HG03095 (cell line): ENCODE measurements around the gene FRS2.

ENCODE experiments used
- ATAC-seq: cut with Tn5 transposase; IDR thresholded peaks from one replicate; pipeline ENCODE4 v1.9.1; 2021; ENCODE audit warnings: moderate library complexity; ENCODE audit not compliant: unreplicated experiment

The FRS2 gene

DNA sequence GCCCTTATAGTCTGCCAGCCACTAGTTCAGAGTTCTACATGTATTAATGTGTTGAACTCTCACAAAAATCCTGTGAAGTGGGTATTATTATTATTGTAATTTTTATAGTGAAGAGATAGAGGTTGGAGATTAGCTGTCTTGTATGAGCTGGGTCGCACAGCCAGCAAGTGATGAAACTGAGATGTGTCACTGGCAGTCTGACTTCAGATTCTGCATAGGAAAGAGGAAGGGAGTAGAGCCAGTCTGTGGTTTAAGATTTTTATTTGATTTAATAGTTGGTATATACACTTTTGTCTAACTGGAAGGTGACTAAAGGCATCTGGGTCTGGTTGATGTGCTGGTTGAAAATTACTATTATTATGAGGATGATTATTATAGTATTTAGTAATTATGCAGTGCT lies 5.8 kb upstream of the FRS2 start:
- no peak for ATAC-seq

DNA sequence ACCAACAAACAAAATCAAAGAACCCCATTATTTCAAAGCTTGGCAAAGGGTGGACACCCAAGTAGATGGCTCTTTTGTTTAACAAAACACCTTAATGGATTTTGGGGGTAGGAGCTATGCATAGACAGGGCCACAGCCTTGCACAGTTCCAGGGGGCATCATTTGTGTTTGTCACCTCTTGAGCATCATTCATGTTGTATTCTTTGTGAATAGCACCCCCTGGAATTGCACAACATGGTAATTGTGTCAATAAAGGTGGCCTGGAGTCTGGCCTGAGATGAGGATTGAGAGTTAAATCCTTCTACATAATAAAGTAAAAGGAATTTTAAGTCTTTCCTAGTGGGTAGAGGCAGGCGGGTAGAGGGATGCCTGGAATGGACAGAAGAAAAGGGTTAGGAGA lies 3.3 kb upstream of the FRS2 start:
- ATAC-seq: no peak

DNA sequence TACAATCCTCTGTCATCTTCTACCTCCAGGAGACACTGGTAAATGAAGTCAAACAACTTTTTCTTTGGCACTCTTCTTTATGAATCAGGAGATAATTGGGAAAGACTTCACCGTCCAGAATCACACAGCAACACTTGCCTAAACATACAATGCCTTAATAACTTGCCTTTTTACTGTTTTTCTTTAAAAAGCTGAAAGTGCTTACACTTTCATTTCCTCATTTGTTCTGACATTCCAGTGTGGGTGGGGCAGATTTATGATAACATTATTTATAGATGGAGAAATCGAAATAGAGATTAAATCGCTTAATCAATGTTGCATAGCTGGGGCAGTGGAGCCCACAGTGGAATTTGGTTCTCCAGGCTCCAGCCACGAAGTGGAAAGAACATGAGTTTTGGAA lies 2.8 kb upstream of the FRS2 start:
- no peak for ATAC-seq

DNA sequence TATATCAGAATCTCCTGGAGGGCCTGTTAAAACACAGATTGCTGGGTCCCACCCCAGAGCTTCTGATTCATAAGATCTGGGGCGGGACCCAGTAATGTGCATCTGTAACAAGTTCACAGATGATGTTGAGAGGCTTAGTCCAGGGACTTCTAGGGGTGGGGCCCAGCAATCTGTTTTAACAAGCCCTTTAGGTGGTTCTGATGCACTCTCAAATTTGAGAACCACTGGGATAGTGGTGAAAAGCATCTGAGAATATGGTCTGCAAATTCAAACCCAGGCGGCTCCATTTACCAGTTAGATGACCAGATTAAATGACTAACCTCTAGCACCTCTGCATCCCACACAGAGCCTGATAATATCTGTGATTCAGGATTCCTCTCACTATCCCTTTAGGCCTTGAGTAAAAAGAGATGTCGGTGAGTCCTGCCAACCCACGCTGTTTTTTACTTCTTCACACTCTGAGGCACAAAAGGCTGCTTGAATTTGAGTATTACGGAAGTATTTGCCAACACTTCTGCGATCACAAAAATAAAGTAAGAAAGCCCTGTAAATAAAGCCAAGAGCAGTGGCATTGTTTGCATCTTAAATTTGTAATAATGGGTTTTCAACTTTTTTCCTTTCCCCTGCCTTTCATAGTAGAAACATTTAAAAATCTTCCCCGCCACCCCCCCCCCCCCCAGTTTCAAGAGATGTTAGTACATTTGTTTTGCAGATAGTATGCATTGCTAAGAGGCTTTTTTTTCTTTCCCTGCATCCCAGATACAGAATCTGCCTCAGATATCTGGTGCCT lies 1.8 kb upstream of the FRS2 start:
- ATAC-seq: no peak

- ATAC-seq: peak; percentile 6
Observed at GRCh38 chr12:69469854-69470188, 367 bp upstream of the FRS2 start.

GRCh38 chr12:69471076-69471430 lies 865 bp downstream of the FRS2 start:
- no peak for ATAC-seq

GRCh38 chr12:69471667-69472385 lies 1.6 kb downstream of the FRS2 start:
- no peak for ATAC-seq

GRCh38 chr12:69473262-69473661 lies 3.1 kb downstream of the FRS2 start:
- ATAC-seq: no peak

DNA sequence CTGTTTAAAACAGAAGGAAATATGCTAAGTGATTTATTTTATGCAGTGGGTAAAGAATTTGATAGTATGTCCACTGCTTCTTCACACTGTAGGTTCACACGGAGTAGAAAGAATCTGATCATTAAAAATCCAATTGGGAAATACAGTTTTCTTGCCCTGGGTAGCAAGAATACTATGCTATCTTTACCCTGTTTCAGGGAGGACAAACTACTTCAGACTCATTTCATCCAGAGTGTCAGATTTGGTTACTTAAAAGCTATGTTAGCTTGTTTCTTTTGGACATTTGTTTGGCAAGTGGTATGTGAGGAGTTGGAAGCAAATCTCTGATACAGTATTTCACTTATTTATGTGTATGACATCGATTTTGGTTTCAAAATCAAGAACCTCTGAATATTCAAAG lies 4.3 kb downstream of the FRS2 start:
- ATAC-seq: no peak

DNA sequence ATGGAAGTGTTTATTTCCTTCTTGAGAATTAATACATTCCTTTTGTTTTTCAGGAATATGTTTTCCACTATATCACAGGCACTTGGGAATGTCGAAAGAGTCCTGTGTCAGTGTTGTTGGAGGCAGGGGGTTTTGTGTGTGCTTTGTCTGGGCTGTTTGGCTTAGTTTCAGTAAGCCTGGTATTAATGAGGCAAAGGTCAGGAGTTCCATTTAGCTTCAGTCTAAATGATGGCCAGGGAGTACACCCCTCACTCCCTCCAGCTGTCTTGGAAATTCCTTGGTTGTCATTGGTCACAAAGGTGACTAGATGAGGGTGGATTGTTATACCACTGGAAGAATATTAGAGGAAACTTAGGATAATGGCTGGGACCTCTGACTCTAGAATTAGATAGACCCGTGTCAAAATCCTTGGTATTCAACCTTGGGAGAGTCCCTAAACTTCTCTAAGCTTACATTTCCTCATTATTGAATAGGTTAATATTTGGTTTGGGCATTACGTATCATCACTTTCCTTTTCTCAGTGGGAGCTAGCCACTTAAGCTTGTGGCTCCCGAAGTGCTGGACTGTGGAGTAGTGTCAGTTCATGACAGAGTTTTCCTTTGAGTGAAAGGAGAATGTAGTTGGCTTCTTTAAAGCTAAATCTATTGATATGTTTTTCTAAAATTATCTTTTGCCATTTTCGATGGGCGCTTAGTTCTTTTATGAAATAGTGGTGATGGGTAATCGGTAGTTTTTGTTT lies 5.2 kb downstream of the FRS2 start:
- ATAC-seq: no peak

GRCh38 chr12:69476276-69477017 lies 6.3 kb downstream of the FRS2 start:
- ATAC-seq: no peak

- ATAC-seq: no peak
Observed at GRCh38 chr12:69479675-69480074, 9.5 kb downstream of the FRS2 start.

- ATAC-seq: no peak
Observed at GRCh38 chr12:69480698-69481097, 10.5 kb downstream of the FRS2 start.

GRCh38 chr12:69481133-69481532 lies 10.9 kb downstream of the FRS2 start:
- ATAC-seq: no peak

DNA sequence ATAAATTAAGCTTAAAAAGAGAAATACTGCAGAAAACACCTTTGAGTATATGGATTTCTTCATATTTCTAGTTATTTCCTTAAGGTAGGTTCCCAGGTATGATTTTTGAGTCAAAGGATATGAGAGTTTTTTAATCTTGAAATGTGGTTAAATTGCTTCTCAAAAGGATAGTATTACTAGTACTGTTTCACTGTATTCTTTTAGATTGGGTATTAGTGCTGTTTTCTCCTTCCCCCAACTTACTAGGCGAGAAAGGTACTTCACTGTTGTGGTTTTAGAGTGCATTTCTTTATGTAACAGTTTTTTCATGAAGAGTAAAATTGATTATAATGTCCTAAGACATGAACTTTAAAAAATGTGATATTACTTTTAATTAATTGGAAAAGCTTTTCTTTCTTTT lies 13.5 kb downstream of the FRS2 start:
- ATAC-seq: no peak

DNA sequence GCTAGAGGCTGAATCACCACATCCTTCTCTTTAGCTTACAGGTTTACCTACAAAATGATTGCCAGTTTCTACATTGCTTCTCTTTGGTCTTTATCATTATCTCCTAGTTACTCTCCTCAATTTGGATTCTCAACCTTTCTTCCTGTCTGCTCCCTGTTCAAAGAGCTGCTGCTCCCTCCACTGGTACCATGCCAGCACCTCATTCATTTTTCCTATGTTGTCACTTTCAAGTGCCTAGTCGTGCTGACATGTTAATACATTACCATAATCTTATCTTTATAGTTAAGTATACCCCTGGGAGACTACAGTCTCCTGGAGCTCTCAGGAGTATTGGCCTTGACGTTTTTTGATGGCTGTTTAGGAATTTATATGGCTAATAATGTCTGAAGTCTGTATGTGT lies 14.2 kb downstream of the FRS2 start:
- ATAC-seq: no peak

- no peak for ATAC-seq
Observed at GRCh38 chr12:69490920-69491643, 20.9 kb downstream of the FRS2 start.

GRCh38 chr12:69492739-69493138 lies 22.6 kb downstream of the FRS2 start:
- no peak for ATAC-seq

GRCh38 chr12:69495071-69495470 lies 24.9 kb downstream of the FRS2 start:
- ATAC-seq: no peak

DNA sequence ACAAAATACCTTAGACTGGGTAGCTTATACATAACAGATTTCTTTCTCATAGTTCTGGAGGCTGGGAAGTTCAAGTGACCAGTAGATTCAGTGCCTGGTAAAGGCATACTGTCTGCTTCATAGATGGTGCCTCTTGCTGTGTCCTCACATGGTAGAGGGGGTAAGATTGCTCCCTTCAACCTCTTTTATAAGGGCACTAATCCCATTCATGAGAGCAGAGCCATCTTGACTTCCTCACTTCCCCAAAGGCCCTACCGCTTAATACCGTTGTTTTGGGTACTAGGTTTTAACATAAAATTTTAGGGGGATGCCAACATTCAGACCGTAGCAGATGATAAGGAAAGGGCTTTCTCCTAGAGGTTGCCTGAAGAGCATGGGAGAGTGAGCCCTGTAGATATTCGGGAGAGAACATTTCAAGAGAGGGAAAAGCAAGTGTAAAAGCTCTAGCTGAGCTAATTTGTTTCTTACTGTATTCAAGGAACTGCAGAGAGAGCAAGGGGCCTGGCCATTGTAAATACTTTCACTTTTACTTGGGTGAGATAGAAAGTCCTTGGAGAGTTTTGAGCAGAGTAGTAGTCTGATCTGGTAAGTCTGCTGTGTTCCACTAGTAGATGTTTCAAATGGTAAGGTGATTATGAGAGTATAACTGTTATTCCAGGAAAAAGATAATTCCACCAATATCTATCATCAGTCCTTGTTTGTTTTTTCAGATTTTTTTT lies 27.3 kb downstream of the FRS2 start:
- peak; percentile 95 for ATAC-seq
